GM18499 (cell line): Measurements from ENCODE around the gene DRC1.

Experiments used
- ATAC-seq: cut with Tn5 transposase; IDR thresholded peaks from one replicate; pipeline ENCODE4 v1.9.1; 2021; ENCODE audit warnings: moderate number of reproducible peaks; ENCODE audit not compliant: insufficient read depth, unreplicated experiment

DRC1 gene

DNA sequence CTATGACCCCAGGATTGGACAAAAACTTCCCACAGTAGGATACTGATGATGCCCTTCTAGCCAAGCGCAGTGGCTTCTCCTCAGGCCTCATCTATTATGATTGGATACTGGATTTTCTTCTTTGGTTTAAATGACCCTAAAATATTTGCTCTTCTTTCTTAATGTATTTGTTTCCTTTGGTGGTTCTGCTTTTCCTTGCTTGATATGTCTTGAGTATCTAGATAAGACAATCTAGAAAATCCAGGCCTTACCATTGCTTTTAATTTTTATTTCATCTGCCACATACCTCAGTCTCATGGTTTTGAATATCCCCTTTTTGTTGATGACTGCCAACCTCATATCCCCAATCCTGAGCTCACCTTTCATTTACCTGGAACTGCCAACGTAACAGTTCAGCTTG, 40.6 kb downstream of the DRC1 start:
- ATAC-seq = no peak

DNA sequence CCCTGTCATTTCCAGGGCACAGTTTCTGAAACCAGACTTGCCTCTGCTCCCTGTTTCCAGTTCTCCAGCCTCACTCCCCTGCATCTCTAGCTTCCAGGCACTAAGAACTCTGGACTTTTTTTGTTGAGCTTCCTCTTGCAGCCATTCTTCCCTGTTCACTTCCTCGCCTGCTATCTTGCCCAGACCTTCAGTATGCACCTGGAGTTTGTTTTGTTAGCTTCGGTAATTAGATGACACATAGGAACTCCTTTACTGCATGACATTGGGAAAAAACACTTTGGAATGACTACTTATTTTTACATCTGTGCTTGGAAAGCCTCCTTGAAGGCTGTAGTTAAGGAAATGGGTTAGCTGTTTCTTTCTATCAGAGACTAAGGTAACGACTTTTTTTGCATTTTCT, 41.0 kb downstream of the DRC1 start:
- ATAC-seq = no peak

DNA sequence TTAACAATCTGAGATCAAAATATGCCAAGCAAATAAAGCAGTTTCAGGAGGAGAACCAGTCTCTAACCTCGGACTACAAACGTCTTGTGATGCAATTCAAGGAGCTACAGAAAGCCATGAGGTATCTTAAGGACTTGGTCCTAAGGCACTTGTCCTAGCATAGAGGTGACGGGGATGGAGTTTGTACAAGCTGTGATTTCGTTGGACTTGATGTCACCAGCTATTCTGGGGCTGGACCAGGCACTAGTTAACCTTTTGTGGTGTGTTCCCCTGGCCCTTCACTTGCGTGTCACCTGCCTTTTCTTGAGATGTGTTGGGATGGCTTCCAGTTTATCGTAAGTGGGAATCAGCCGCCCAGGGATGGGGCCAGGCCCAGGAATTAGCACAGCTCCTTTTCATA, 42.5 kb downstream of the DRC1 start:
- ATAC-seq = no peak

DNA sequence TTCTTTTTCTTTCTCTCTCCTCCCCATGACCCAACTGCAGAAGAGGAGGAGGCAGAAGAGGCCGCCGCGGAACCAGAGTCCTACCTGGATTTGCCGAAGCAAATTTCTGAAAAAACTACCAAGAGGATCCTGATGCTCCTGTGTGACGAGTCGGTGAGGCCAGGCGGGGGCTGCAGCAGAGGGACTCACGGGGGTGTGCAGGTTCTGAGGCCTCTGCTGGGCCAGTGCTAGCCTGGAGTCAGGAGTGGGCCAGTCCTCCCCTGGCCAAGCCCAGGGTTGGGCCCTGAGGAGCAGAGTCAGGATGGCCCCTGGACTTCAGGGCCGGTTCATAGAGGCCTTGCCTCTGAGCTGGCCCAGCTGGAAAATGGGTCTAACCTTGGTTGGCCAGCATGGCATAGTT, 46.9 kb downstream of the DRC1 start:
- ATAC-seq = no peak

DNA sequence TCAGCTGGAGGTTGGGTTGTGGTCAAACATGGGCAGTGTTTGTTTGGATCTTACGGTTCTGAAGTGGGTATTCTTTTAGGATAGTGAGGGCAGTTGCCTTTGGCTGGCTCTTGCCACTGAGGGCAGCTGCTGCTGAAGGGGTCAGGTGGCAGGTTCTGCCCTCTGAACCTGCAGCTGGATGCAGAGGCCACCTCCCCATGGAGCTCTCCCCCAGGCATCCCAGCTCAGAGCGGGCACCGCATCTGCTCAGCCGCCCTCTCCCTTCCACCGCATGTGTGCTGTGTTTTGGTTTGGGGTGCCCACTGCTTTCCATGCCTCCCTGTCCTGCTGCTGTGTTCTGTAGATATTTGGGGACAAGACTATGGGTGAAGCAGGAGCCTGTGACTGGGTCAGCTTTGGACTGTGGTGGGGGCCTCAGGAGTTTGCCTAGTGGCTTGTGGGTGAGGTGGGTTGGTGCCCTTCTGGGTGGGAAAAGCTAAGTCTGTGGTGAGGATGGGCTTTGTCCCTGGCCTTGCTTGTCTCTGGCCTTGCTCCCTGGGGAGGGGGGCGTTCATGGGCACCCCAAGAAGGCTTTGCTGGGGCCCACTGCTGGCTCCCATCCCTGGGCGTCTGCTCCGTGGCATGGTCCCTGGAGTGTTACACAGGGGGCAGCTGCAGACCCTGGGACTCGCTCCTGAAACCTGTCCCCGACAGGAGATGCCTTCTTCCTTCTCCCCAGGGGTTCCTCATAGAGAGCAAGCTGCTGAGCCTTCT, 47.7 kb downstream of the DRC1 start:
- no peak for ATAC-seq

DNA sequence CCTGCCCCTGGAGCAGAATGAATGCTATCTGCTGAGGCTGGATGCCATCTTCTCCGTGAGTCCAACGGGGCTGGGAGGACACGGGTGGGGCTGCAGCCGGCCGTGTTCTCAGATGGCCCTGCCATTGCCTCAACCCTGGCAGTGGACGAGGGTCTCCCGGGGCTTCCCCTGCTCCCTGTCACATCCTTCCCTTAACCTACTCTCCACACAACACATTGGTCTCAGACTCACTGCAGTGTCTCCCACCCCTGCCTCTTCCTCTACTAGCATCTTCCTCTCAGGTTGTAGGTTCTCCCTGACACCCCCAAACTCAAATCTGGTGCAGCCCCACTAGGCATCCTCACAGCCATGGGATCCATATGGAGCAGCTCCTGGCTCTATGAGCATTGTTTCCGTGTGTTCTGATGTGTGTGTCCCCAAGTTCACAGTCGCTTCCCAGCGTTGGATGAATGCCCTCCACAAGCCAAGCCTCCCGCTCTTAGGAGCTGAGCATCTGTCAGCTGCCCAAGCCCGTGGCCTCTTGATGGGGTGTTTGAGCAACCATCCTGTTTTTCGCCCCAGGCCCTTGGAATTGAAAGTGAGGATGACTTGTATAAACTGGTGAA, 48.4 kb downstream of the DRC1 start:
- ATAC-seq = no peak

DNA sequence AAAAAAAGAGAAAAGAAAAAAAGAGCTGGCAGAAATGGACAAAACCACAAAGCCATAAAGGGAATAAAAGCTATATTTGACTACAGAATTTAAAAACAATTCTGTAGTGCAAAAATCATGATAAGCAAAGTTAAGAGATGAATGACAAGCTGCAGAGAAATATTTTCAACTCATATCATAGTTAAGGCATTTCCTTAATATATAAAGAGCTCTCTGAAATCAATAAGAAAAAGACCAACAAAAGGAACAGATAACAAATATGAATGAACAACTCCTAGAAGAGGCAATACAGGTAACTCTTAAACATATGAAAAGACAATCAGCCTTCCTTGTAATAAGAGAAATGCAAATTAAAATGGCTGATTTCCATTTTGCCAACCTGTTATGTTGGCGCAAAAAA, 50.0 kb downstream of the DRC1 start:
- ATAC-seq = no peak

DNA sequence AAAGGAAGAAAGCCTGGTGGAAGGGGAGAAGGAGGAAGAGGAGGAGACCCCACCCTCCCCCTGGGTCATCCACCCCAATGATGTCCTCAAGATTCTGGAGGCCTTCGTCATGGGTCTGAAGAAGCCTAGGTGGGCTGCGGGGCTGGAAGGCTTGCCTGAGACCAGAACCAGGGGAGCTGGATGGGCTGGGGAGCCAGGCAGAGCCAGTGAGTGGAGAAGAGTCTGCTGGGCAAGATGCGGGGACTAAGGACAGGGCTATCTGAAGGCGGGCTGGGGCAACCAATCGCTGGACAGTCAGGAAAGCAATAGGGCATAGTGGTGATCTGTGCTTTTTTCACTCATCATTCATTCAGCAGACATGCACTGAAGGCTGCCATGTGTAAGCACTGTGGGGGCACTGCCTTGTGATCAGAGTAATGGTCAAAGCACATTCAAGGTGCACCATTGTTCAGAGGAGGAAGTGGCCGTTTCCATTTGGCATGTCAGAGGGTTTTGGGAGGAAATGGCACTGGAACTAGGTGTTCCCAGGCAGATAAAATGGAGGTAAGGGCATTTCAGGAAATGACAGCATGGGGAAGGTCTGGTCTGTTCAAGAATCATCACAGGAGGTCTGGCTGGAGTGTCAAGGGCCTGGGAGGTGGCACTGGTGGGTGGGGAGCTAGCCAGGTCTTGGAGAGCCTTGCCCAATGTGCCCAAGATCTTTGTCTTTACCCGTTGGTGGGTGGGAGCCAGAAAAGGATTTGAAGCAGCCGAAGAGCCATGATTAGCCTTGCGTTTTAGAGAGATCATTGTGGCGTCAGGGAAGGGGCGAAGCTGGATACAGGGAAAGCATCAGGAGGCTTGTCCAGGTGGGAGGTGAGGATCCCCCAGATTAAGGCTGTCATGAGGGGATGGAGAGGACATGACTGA, 52.0 kb downstream of the DRC1 start:
- ATAC-seq = no peak

DNA sequence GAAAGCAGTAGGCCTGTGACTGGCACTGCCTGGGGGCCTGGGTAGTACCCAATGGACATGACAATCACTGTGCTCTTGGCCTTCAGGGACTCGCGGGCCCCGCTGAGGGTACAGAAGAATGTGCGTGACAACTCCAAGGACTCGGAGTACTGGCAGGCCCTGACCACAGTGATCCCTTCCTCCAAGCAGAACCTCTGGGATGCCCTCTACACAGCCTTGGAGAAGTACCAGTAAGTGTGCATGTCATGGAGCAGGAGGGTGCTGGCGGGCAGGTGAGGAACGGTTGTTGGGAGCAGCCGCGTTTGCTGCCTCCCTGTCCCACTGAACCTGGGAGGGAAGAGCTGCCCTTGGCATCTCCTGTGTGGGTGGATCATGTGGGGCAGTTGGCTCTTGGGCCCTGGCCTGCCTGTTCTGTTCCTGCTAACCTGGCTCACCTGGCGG, 52.9 kb downstream of the DRC1 start:
- ATAC-seq = no peak

DNA sequence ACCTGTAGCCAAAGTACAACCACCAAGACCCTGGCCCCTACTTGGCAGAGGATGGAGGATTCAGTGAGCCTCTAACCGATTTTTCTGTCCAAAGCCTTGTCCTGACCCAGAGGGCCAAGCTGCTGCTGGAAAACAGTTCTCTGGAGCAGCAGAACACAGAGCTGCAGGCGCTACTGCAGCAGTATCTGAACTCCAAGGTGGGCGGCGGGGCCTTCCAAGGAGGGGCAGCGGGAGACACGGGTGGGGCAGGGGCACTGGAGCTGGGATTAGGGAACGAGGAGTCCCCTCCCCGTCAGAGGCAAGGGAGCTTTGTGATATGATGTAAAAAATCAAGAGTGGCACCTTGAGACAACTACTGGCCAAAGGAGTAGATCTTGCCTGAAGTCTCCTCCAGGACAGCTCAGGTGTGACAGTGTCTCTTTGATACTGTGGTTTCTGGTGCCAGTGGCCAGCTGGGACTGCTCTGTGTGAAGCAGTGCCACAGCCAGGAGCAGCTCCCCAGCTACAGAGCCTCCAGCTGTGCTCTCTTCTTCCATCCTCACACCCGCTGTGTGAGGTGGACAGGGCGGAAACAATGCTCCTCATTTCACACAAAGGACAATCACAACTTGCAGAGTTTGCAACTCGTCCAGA, 53.4 kb downstream of the DRC1 start:
- ATAC-seq = no peak

DNA sequence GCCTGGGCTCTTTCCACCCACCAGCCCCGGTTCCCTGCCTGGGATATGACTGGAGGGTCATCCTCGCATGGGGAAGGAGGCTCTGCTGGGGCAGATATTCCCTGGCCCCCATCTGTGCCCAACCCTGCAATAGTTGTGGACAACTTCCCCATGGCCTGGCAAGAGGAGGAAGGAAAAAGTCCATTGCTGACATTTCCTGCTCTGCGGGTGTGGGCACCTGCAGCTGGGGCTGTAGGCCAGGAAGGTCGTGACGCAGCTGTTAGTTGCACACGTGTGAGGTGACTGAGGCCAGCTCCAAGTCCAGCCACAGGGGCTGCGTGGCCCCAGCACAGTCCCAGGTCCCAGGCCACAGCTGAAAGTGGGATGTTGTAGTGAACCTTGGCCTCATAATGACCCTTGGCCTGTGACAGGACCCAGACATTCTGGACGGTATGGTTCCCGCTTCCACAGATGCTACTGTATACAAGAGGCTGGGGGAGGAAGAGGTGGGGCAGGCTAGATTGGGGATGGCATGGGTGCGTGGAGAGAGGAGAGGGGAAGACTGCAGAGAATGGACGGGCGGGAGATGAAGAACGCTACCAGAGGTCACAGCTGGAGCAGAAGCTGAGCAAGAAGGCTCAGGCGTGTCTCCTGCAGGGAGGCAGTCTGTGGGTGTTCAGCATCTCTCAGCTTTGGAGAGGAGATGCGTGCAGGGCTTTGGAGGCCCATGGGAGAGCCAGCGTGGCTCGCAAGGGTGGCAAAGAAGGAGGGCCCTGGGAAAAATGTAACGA, 54.1 kb downstream of the DRC1 start:
- ATAC-seq = no peak

DNA sequence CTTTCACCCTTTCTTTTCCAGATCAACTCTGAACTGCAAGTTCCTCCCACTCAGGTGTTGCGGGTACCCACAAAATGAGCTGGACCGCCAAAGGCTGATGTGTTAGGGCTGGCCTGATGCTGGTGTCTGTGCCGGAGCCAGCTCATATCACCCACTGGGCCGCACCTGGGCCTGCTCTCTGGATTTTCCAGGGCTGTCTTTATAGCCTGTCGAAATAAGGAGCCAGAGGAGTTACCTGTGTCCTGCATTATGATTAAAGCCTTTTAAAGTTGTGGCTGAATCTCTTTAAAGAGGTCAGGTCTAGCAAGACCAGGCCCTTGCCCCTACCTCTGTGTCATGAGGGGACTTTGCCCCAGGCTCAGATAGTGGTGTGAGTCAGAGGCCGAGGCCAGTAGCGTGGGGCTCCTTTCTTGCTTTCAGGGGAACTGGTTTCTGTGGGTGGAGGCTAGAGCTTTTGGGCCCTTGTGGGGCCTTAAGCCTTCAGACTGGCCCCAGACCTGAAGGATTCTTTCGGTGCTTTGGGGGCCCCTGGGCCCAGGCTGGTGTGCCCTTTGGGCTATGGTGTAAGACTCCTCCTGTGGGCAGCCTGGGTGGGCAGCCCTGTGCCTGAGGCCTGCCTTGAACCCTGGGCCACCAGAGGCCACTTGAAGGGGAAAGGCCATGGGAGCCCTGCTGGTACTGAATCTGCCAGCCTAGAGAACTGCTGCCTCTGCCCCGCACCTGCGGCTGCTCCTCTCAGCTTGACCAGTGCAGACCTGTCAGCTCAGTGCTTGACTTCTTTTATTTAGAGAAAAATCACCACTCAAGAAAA, 54.9 kb downstream of the DRC1 start:
- ATAC-seq = no peak

DNA sequence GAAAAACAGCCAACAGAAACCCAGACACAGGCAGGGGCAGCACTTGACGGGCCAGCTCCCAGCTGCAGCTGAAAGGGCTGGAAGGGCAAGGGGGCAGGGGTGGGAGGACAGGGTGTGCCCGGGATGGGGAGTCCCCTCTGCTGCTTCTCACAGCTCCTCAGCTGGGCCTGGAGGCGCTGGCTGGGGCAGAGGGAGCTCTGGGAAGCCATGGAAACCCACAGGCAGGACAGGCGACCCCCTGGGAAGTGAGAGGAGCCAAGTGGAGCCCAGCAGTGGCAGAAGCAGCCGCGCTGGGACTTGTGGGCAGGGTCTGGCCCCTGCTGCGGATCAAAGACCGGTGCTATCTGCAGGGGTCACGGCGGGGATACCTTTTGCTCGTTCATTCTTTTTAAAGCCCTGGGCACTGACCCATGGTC, 55.5 kb downstream of the DRC1 start:
- no peak for ATAC-seq

DNA sequence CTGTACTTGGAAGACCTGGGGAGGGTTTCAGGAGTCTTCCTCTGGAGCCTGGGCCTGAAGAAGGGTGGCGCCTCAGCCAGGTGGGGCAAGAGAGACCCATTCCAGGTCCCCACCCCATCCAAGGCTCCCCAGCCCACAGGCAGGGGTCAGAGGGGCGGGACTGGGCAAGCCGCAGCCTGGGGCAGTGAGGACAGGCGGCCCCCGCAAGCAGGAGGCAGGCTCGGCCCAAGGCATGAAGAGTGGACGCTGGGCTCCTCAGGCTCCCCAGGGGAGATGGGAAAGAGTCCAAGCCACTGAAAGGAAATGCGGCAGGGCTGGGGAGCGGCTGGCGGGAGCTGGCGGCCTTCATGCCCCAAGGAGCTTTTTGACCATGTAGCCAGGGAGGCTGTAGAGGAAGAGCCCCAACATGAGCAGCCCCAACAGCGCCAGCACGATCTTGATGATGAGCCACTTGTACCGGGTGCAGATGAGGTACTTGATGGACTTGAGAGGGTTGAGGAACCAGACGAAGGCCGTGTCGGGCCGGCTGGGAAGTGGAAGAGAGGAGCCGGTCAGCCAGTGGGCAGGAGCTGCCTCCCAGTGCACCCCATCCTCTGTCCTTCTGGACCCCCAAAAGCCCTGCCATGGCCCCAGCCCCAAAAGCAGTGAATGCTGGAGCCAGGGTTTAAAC, 56.1 kb downstream of the DRC1 start:
- ATAC-seq = no peak

DNA sequence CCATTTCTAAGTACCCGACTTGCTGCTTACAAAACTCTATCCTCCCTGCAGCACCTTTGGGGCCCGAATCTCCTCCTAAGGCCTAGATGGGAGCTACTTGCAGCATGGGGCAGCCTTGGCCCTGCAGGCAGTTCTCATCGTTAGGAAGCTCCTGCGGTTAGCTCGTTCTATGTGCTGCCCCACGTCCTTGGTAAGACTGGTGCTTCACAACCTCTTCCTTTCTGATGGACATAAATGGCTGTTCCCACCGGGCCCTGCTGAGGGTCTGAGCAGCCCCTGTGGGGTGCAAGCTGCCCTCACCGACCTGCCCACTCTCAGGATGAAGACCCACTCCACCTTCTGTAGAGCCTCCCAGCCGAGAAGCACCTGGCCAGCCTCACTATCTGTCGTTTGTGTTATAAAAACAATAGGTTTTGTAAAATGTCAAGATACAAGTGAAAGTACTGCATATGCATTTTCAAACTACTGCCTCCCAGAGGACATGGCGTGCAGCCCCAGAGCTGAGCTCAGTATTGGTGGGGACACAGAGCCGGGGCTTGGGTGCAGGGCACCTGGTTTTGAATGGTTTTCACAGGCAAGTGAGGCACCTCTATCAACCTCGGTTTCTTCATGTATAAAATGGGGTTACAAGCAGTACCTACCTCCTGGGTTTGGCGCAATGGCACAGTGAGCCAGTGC, 56.8 kb downstream of the DRC1 start:
- ATAC-seq = no peak

DNA sequence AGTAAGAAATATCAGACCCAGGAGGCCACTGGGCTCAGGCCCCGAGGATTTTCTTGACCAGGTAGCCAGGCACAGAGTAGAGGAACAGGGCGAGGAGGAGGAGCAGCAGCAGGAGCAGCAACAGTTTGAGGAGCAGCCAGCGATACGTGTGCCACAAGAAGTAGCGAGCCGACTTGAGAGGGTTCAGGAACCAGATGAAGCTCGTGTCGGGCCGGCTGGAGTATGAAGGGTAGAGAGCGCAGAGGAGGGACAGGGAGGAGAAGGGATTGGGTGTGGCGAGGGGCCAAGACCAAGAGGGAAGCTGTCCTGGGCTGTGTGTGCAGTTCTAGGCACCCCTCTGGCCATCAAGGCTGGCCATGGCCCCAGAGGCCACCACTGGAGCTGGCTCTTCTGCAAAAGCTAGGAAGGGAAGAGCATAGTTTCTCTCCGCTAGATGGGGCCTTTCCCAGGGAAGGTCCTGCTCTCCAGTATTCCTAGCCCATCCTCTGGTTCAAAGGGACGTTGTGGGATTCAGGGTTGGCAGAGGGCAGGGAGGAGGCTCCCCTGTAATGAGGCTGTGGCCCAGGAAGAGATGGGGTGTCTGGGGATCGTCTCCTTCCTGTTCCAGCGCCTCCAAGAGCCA, 58.4 kb downstream of the DRC1 start:
- no peak for ATAC-seq

DNA sequence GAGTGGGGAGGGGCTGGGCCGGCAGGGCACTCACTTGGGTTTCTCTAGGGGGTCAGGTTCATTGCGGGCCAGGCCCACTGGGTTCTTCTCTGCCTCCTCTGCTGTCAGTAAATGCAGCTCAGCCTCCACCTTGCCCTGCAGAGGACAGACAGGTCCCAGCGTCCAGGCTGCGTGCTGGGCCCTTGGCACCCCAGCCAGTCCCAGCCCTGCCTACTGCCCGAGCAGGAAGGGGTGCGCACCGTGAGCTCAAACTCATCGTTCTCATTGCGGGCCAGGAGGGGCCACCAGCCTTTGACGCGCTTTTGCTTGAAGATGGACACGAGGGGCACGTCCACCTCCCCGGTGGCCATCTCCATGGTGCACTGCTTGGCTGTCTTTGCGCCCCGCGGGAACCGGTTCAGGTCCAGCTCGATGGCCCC, 58.9 kb downstream of the DRC1 start:
- ATAC-seq = no peak

DNA sequence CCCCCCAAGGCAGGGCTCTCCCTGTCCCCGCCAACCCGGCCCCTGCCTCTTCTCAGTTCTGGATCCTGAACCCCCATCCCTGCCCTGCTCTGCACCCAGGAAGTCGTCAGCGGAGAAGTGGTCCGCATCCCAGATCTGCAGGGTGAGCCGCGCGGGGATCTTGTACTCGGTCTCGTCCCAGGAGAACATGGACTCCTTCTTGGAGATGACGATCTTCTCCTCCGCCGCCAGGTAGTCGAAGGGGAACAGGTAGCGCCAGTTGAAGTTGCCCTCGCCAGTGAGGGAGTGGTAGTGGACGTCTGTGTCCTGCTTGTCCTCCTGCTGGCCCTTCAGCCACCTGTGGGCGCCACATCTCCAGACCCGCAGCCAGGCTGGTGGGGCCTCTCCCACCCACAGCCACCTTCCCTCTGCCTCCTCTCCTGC, 59.9 kb downstream of the DRC1 start:
- no peak for ATAC-seq
